ENCODE results near the gene TNFRSF9.

TNFRSF9 gene

GRCh38 chr1:7987528-7987927, 46.9 kb upstream of the TNFRSF9 start:
- Histone ChIP-seq H3F3A (ENCODE audit: insufficient read depth, low read length) (no peaks in the 10 kb centered on the region), H3K27me3 (ENCODE audit: insufficient read depth, low read length) (no peaks in the 10 kb centered on the region), H3K9me3 (ENCODE audit: low read length) (no peaks in the 10 kb centered on the region), H3K4me2 (ENCODE audit: low read length) (no peak overlapping the region), H2AFZ (ENCODE audit: low read length) (no peak overlapping the region), H3K36me3 (ENCODE audit: insufficient read depth, low read length) (peaks cover 40% of the 10 kb centered on the region), H3K79me2 (ENCODE audit: insufficient read depth, low read length) (no peaks in the 10 kb centered on the region), H3K9ac (ENCODE audit: low read length) (no peak overlapping the region), H4K20me1 (ENCODE audit: insufficient read depth, low read length) (no peaks in the 10 kb centered on the region), H3K4me1 (ENCODE audit: insufficient read depth, low read length, severe bottlenecking) (no peaks in the 10 kb centered on the region), H3K9me2 (ENCODE audit: low read depth, low read length) (no peaks in the 10 kb centered on the region), H3K27ac (ENCODE audit: low read depth, low read length, poor library complexity, severe bottlenecking) (no peak overlapping the region), H3K4me3 (ENCODE audit: low read depth, low read length, poor library complexity, severe bottlenecking) (no peak overlapping the region)
- TF ChIP-seq CTCF (IDR thresholded peaks at IDR 0.05; ENCODE audit: low read length) (no peak), EZH2 (IDR thresholded peaks at IDR 0.05; ENCODE audit: borderline replicate concordance, low read length) (no peak)

GRCh38 chr1:7985851-7986612, 45.4 kb upstream of the TNFRSF9 start:
- no peak overlapping the region for H3K4me2 ChIP-seq (ENCODE audit: low read length)
- no peak overlapping the region for H3K9ac ChIP-seq (ENCODE audit: low read length)
- H3K4me1 ChIP-seq (ENCODE audit: insufficient read depth, low read length, severe bottlenecking) = no peaks in the 10 kb centered on the region
- no peaks in the 10 kb centered on the region for H3K27me3 ChIP-seq (ENCODE audit: insufficient read depth, low read length)
- H3K4me3 ChIP-seq (ENCODE audit: low read depth, low read length, poor library complexity, severe bottlenecking) = no peak overlapping the region
- H4K20me1 ChIP-seq (ENCODE audit: insufficient read depth, low read length) = no peaks in the 10 kb centered on the region
- no peaks in the 10 kb centered on the region for H3K9me2 ChIP-seq (ENCODE audit: low read depth, low read length)
- TF ChIP-seq EZH2 (IDR thresholded peaks at IDR 0.05; ENCODE audit: borderline replicate concordance, low read length) = no peak
- TF ChIP-seq CTCF (IDR thresholded peaks at IDR 0.05; ENCODE audit: low read length) = no peak
- no peaks in the 10 kb centered on the region for H3K79me2 ChIP-seq (ENCODE audit: insufficient read depth, low read length)
- H3K36me3 ChIP-seq (ENCODE audit: insufficient read depth, low read length) = peaks cover 46% of the 10 kb centered on the region
- no peak overlapping the region for H3K27ac ChIP-seq (ENCODE audit: low read depth, low read length, poor library complexity, severe bottlenecking)
- H2AFZ ChIP-seq (ENCODE audit: low read length) = no peak overlapping the region
- no peaks in the 10 kb centered on the region for H3F3A ChIP-seq (ENCODE audit: insufficient read depth, low read length)
- no peaks in the 10 kb centered on the region for H3K9me3 ChIP-seq (ENCODE audit: low read length)

- Histone ChIP-seq H3K9ac (ENCODE audit: low read length) (no peak overlapping the region), H3K9me3 (ENCODE audit: low read length) (no peaks in the 10 kb centered on the region), H3K36me3 (ENCODE audit: insufficient read depth, low read length) (peaks cover 57% of the 10 kb centered on the region), H3F3A (ENCODE audit: insufficient read depth, low read length) (no peaks in the 10 kb centered on the region), H3K27me3 (ENCODE audit: insufficient read depth, low read length) (no peaks in the 10 kb centered on the region), H2AFZ (ENCODE audit: low read length) (no peak overlapping the region), H3K4me1 (ENCODE audit: insufficient read depth, low read length, severe bottlenecking) (no peaks in the 10 kb centered on the region), H4K20me1 (ENCODE audit: insufficient read depth, low read length) (no peaks in the 10 kb centered on the region), H3K27ac (ENCODE audit: low read depth, low read length, poor library complexity, severe bottlenecking) (no peak overlapping the region), H3K79me2 (ENCODE audit: insufficient read depth, low read length) (no peaks in the 10 kb centered on the region), H3K4me3 (ENCODE audit: low read depth, low read length, poor library complexity, severe bottlenecking) (no peak overlapping the region), H3K4me2 (ENCODE audit: low read length) (no peak overlapping the region), H3K9me2 (ENCODE audit: low read depth, low read length) (no peaks in the 10 kb centered on the region)
- no peak for TF ChIP-seq CTCF (IDR thresholded peaks at IDR 0.05; ENCODE audit: low read length)
- TF ChIP-seq EZH2 (IDR thresholded peaks at IDR 0.05; ENCODE audit: borderline replicate concordance, low read length) = no peak
These were observed 44.2 kb upstream of the TNFRSF9 start for GRCh38 chr1:7984811-7985210.
